Transverse colon (tissue), 4 donors: ENCODE data around the gene PUM1.

Source experiments
- CTCF ChIP-seq, 5 experiments: fragments of 200-600 bp in 3 of 5; fragments of 450-650 bp in 2 of 5; sonication (generic) in 3 of 5; IDR thresholded peaks; 1 replicate in 2 of 5; 2 replicates in 3 of 5; pipeline ENCODE4 v1.5.1; 2016 to 2017; ENCODE audit warnings: antibody characterized with exemption in 5 of 5, inconsistent platforms in 3 of 5, mild to moderate bottlenecking in 2 of 5, moderate library complexity in 1 of 5
- EP300 ChIP-seq: sonication (generic); formaldehyde crosslinking; IDR thresholded peaks from one replicate; pipeline ENCODE4 v1.6.1; 2017; ENCODE audit warnings: antibody characterized with exemption, low read depth
- POLR2A ChIP-seq: fragments of 450-650 bp; IDR thresholded peaks from one replicate; pipeline ENCODE4 v1.6.1; 2016; ENCODE audit warnings: antibody characterized with exemption, mild to moderate bottlenecking, moderate library complexity
- POLR2AphosphoS5 ChIP-seq, 3 donors: sonication (generic); formaldehyde crosslinking; IDR thresholded peaks; one replicate each; pipeline ENCODE4 v1.6.1; 2016; ENCODE audit warnings: antibody characterized with exemption in 3 of 3

GRCh38 chr1:31072304-31072746 is 6.8 kb upstream of the PUM1 start:
- TF ChIP-seq EP300 (no peak), CTCF (IDR thresholded peaks at IDR 0.05) (no peak), POLR2AphosphoS5 (IDR thresholded peaks at IDR 0.05) (no peak), POLR2A (no peak)
